Smooth muscle cell (in vitro differentiated cells): ENCODE measurements around the gene CCNF. TPM values are rescaled to one million over a fixed set of nuclear protein-coding genes. Genes with fewer than 3 reads are reported as not detected.

Experiments used
- DNase-seq: peaks from one replicate; lab custom pipeline; 2025; ENCODE audit not compliant: unreplicated experiment; lab: John Stamatoyannopoulos, UW
- H2AFZ ChIP-seq: fragments of 200-600 bp; sonication (generic); 2 replicates; pipeline ENCODE4 v1.6.0; 2016; ENCODE audit warnings: antibody characterized with exemption, low read depth, mild to moderate bottlenecking
- H3F3A ChIP-seq: fragments of 200-600 bp; sonication (generic); 2 replicates; pipeline ENCODE4 v1.6.0; 2017; ENCODE audit warnings: antibody characterized with exemption, low read depth
- H3K27ac ChIP-seq: fragments of 200-600 bp; sonication (generic); 2 replicates; pipeline ENCODE4 v1.5.1; 2016; ENCODE audit warnings: low read depth, mild to moderate bottlenecking
- H3K27me3 ChIP-seq: fragments of 200-600 bp; sonication (generic); 2 replicates; pipeline ENCODE4 v1.6.1; 2016; ENCODE audit warnings: low read depth, mild to moderate bottlenecking
- H3K36me3 ChIP-seq: fragments of 200-600 bp; sonication (generic); 2 replicates; pipeline ENCODE4 v1.5.1; 2016; ENCODE audit warnings: low read depth
- H3K4me1 ChIP-seq: fragments of 200-600 bp; sonication (generic); 2 replicates; pipeline ENCODE4 v1.5.1; 2016; ENCODE audit warnings: low read depth
- H3K4me2 ChIP-seq: fragments of 200-600 bp; sonication (generic); 2 replicates; pipeline ENCODE4 v1.6.0; 2016; ENCODE audit warnings: mild to moderate bottlenecking
- H3K4me3 ChIP-seq: fragments of 200-600 bp; sonication (generic); 2 replicates; pipeline ENCODE4 v1.5.1; 2016; ENCODE audit warnings: mild to moderate bottlenecking
- H3K79me2 ChIP-seq: fragments of 200-600 bp; sonication (generic); 2 replicates; pipeline ENCODE4 v1.6.0; 2016; ENCODE audit warnings: low read depth, mild to moderate bottlenecking
- H3K9ac ChIP-seq: fragments of 200-600 bp; sonication (generic); 2 replicates; pipeline ENCODE4 v1.6.0; 2016; ENCODE audit warnings: low read depth
- H3K9me3 ChIP-seq: fragments of 200-600 bp; sonication (generic); replicated peaks from 2 replicates; pipeline ENCODE4 v1.5.1; 2016; ENCODE audit warnings: low read depth
- H4K20me1 ChIP-seq: fragments of 200-600 bp; sonication (generic); 2 replicates; pipeline ENCODE4 v1.6.0; 2016; ENCODE audit warnings: low read depth
- CTCF ChIP-seq: fragments of 200-600 bp; sonication (generic); IDR thresholded peaks from 2 replicates; pipeline ENCODE4 v1.5.1; 2017; ENCODE audit warnings: borderline replicate concordance, mild to moderate bottlenecking, antibody characterized with exemption; ENCODE audit not compliant: insufficient read depth, poor library complexity, severe bottlenecking
- WGBS: methylation state at CpG from one replicate; pipeline ENCODE4 v1.1.7; 2016; ENCODE audit warnings: low lambda C conversion rate; 5-methylcytosine and 5-hydroxymethylcytosine counted together
- polyA plus RNA-seq: library from polyadenylated mRNA; unstranded; fragments of >200 nt; fragmentation: Nextera tagmentation; extraction: Ambion mirVana; gene quantifications from 2 replicates; pipeline ENCODE4 v1.2.1, GENCODE V29; 2016
- total RNA-seq: library from RNA; depleted of rRNA; stranded (reverse); fragments of >200 nt; gene quantifications from 2 replicates; pipeline ENCODE4 v1.2.3, GENCODE V29; 2014

Gene CCNF
- total and polyA plus RNA-seq, 2 experiments from 2014 or later, result 3.6 to 12.8 TPM

DNA sequence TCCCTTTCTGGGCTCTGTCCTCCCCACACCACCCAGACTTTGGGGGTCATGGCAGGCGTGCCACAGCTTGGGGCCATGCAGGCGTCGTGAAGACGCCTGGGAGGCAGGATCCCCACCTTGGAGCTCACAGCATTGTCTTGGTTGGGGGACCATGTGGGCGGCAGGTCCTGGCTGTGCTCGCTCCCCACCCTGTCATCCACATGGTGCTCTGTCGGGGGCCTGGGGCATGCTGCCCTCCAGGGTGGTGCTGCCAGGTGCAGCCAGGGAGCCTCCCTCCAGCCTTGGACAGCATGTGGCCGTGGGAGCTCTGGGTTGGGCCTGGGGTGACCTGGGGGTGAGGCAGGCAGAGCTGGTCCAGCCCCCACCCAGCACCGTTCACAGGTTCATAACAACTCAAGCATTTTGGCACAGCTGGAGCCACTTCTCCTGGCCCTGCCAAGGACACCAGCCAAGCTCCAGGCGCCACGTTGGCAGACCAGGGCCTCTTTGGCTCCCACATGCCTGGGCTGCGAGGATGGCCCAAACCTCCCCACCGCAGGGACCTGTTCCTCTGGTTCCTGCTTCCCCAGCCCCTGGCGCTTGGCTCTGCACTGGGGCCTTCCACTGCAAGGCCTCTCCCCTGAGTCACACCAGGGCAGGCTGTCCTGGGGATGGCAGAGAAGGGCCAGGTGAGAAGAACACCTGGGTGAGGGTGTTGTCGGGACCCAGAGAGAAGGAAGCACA is 69.4 kb downstream of the CCNF start:
- Histone ChIP-seq H3K27me3 (no peaks in the 10 kb centered on the region), H3K4me3 (no peak overlapping the region), H3K9me3 (no peaks in the 10 kb centered on the region), H3K9ac (no peak overlapping the region), H4K20me1 (no peaks in the 10 kb centered on the region), H2AFZ (no peak overlapping the region), H3K27ac (no peak overlapping the region), H3K4me2 (no peak overlapping the region), H3K4me1 (no peaks in the 10 kb centered on the region), H3K36me3 (no peaks in the 10 kb centered on the region), H3F3A (peaks cover 2% of the 10 kb centered on the region), H3K79me2 (no peaks in the 10 kb centered on the region)
- no peak for DNase-seq
- no peak for TF ChIP-seq CTCF
- 94% methylated on average over 15 of the region's 15 CpGs for WGBS

- no peaks in the 10 kb centered on the region for H3K79me2 ChIP-seq
- H3K4me3 ChIP-seq, result no peak overlapping the region
- no peaks in the 10 kb centered on the region for H3K36me3 ChIP-seq
- no peak overlapping the region for H3K9ac ChIP-seq
- DNase-seq, result no peak
- no peaks in the 10 kb centered on the region for H3K9me3 ChIP-seq
- H3K27ac ChIP-seq, result no peak overlapping the region
- peaks cover 5% of the 10 kb centered on the region for H3F3A ChIP-seq
- H3K4me2 ChIP-seq, result no peak overlapping the region
- H4K20me1 ChIP-seq, result no peaks in the 10 kb centered on the region
- H3K27me3 ChIP-seq, result no peaks in the 10 kb centered on the region
- H2AFZ ChIP-seq, result no peak overlapping the region
- 91% methylated on average over 5 of the region's 6 CpGs for WGBS
- H3K4me1 ChIP-seq, result no peaks in the 10 kb centered on the region
- TF ChIP-seq CTCF, result no peak
Measured at GRCh38 chr16:2499454-2499853, 70.2 kb downstream of the CCNF start.

DNA sequence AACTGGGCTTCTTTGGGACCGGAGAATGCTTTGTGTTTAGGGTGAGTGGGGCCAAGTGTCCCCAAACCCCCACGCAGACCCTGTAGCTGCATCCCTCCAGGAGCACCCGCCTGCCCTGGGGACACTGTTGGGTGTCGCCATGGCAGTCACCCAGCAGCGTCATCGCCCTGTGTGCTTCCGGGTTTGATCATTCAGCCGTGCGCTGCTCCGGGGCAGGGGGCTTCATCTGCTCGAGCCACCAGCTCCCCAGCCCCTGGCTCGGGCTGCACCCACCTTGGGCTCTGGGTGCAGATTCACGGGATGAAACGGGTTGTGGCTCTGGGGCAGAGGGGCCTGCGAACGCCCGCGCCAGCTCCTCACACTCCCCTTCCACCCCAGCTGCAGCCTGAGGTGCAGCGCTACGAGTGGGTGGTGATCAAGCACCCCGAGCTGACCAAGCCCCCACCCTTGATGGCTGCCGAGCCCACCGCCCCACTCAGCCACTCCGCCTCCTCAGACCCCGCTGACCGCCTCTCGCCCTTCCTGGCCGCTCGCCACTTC is 70.7 kb downstream of the CCNF start:
- 96% methylated on average over 26 of the region's 29 CpGs for WGBS
- no peaks in the 10 kb centered on the region for H3K79me2 ChIP-seq
- peaks cover 5% of the 10 kb centered on the region for H3F3A ChIP-seq
- DNase-seq, result no peak
- no peak overlapping the region for H3K4me3 ChIP-seq
- H3K9ac ChIP-seq, result no peak overlapping the region
- no peak overlapping the region for H2AFZ ChIP-seq
- no peak overlapping the region for H3K4me2 ChIP-seq
- H4K20me1 ChIP-seq, result no peaks in the 10 kb centered on the region
- TF ChIP-seq CTCF, result no peak
- no peaks in the 10 kb centered on the region for H3K36me3 ChIP-seq
- H3K4me1 ChIP-seq, result no peaks in the 10 kb centered on the region
- no peak overlapping the region for H3K27ac ChIP-seq
- H3K9me3 ChIP-seq, result no peaks in the 10 kb centered on the region
- no peaks in the 10 kb centered on the region for H3K27me3 ChIP-seq
